ENCODE data around the gene MSH2.
"Not testable (repeated sequence)": the region's sequence is repeated elsewhere in the genome, so short reads cannot be mapped to it uniquely, and the experiment has no call there.

- TF ChIP-seq POLR2A (IDR thresholded peaks at IDR 0.05; ENCODE audit: low read length); GATA1 (IDR thresholded peaks at IDR 0.05; ENCODE audit: low read depth, low read length): not testable (repeated sequence)
Observed at GRCh38 chr2:47502498-47502897, 99.5 kb downstream of the MSH2 start.

Measured in erythroblast (primary cell).